ENCODE data around the gene PRRC2A.

PRRC2A gene

GRCh38 chr6:31576897-31577578 lies 43.5 kb upstream of the PRRC2A start:
- H3K4ac ChIP-seq (ENCODE audit: low read depth, low read length), result peak overlapping the region; percentile 2
- no peak for DNase-seq

DNA sequence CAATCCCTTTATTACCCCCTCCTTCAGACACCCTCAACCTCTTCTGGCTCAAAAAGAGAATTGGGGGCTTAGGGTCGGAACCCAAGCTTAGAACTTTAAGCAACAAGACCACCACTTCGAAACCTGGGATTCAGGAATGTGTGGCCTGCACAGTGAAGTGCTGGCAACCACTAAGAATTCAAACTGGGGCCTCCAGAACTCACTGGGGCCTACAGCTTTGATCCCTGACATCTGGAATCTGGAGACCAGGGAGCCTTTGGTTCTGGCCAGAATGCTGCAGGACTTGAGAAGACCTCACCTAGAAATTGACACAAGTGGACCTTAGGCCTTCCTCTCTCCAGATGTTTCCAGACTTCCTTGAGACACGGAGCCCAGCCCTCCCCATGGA lies 42.9 kb upstream of the PRRC2A start:
- Histone ChIP-seq H2AK5ac (ENCODE audit: low read length) (peak overlapping the region; percentile 19), H3K4me3 (ENCODE audit: low read depth, low read length) (no peak overlapping the region), H3K27ac (ENCODE audit: low read depth, low read length) (no peak overlapping the region), H3K79me2 (ENCODE audit: control insufficient read depth, insufficient read depth, low read length, poor library complexity) (peaks cover 6% of the 10 kb centered on the region), H3K4ac (ENCODE audit: low read depth, low read length) (no peak overlapping the region), H2BK120ac (ENCODE audit: insufficient read depth, low read length, poor library complexity) (peak overlapping the region; percentile 65), H2AFZ (ENCODE audit: insufficient read depth, low read length, poor library complexity) (no peak overlapping the region), H4K91ac (ENCODE audit: low read depth, low read length) (peak overlapping the region; percentile 75), H4K8ac (ENCODE audit: low read depth, low read length) (peak overlapping the region; percentile 12), H3K79me1 (ENCODE audit: low read length) (peaks cover 50% of the 10 kb centered on the region), H3K9ac (ENCODE audit: low read length) (no peak overlapping the region), H3K27me3 (ENCODE audit: insufficient read depth, low read length) (no peaks in the 10 kb centered on the region), H3K4me1 (ENCODE audit: control insufficient read depth in 1 of 2, insufficient read depth in 2 of 2, low read length in 2 of 2) (peaks cover 60 to 70% of the 10 kb centered on the region in 2 experiments), H3K4me2 (ENCODE audit: low read length) (no peak overlapping the region), H3K9me3 (ENCODE audit: insufficient read depth, low read depth, low read length) (no peaks in the 10 kb centered on the region), H3K36me3 (ENCODE audit: control insufficient read depth in 1 of 2, insufficient read depth in 2 of 2, low read length in 2 of 2) (no peaks in the 10 kb centered on the region), H3K18ac (ENCODE audit: low read length) (peak overlapping the region; percentile 70), H3K23ac (ENCODE audit: low read length) (no peak overlapping the region), H2BK5ac (ENCODE audit: low read depth, low read length, poor library complexity) (peak overlapping the region; percentile 49), H4K12ac (ENCODE audit: low read depth, low read length) (no peak overlapping the region), H3K14ac (ENCODE audit: low read length) (peak overlapping the region; percentile 41), H2BK12ac (ENCODE audit: low read length) (peak overlapping the region; percentile 58)
- DNase-seq, result no peak
- WGBS (ENCODE audit: extremely low coverage, insufficient coverage, insufficient read length), result no CpG with 5 or more reads among the region's 3 CpGs

More at GRCh38 chr6:31576897-31577578, 43.5 kb upstream of the PRRC2A start:
- Histone ChIP-seq H3K79me2 (ENCODE audit: control insufficient read depth, insufficient read depth, low read length, poor library complexity) (peaks cover 6% of the 10 kb centered on the region), H3K18ac (ENCODE audit: low read length) (peak overlapping the region; percentile 70), H2BK120ac (ENCODE audit: insufficient read depth, low read length, poor library complexity) (peak overlapping the region; percentile 65), H4K8ac (ENCODE audit: low read depth, low read length) (peak overlapping the region; percentile 10), H3K4me3 (ENCODE audit: low read depth, low read length) (no peak overlapping the region), H3K9ac (ENCODE audit: low read length) (no peak overlapping the region), H3K14ac (ENCODE audit: low read length) (peak overlapping the region; percentile 41), H2AK5ac (ENCODE audit: low read length) (peak overlapping the region; percentile 44), H3K27me3 (ENCODE audit: insufficient read depth, low read length) (no peaks in the 10 kb centered on the region), H3K23ac (ENCODE audit: low read length) (no peak overlapping the region), H3K27ac (ENCODE audit: low read depth, low read length) (no peak overlapping the region), H4K91ac (ENCODE audit: low read depth, low read length) (peak overlapping the region; percentile 75), H3K9me3 (ENCODE audit: insufficient read depth, low read depth, low read length) (no peaks in the 10 kb centered on the region), H4K12ac (ENCODE audit: low read depth, low read length) (no peak overlapping the region), H2AFZ (ENCODE audit: insufficient read depth, low read length, poor library complexity) (no peak overlapping the region), H2BK12ac (ENCODE audit: low read length) (peak overlapping the region; percentile 58), H3K79me1 (ENCODE audit: low read length) (peaks cover 53% of the 10 kb centered on the region), H3K4me1 (ENCODE audit: control insufficient read depth in 1 of 2, insufficient read depth in 2 of 2, low read length in 2 of 2) (peaks cover 59 to 69% of the 10 kb centered on the region in 2 experiments), H3K4me2 (ENCODE audit: low read length) (no peak overlapping the region), H3K36me3 (ENCODE audit: control insufficient read depth in 1 of 2, insufficient read depth in 2 of 2, low read length in 2 of 2) (no peaks in the 10 kb centered on the region), H2BK5ac (ENCODE audit: low read depth, low read length, poor library complexity) (peak overlapping the region; percentile 49)
- WGBS (ENCODE audit: extremely low coverage, insufficient coverage, insufficient read length), result no CpG with 5 or more reads among the region's 19 CpGs

DNA sequence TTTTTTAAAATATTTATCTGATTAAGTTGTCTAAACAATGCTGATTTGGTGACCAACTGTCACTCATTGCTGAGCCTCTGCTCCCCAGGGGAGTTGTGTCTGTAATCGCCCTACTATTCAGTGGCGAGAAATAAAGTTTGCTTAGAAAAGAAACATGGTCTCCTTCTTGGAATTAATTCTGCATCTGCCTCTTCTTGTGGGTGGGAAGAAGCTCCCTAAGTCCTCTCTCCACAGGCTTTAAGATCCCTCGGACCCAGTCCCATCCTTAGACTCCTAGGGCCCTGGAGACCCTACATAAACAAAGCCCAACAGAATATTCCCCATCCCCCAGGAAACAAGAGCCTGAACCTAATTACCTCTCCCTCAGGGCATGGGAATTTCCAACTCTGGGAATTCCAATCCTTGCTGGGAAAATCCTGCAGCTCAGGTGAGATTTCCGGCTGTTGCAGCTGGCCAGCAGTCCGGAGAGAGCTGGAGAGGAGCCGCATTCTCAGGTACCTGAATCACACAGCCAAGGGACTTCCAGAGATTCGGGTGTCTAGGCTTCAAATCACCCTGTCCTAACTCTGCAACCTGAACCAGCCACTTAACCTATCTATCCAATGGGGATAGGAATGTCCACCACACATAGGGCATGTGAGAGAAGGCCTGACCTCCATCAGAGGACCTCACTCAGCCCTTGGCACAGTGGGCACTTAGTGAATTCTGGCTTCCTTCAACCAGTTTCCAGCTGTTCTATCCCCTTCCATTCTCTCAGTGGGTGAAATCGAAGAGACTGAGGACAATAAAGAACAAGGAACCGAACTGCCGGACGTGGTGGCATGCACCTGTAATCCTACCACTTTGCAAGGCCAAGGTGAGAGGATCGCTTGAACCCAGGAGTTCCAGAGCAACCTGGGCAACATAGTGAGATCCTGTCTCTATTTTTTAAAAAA lies 42.1 kb upstream of the PRRC2A start:
- H3K79me1 ChIP-seq (ENCODE audit: low read length), result peaks cover 47% of the 10 kb centered on the region
- H3K27me3 ChIP-seq (ENCODE audit: insufficient read depth, low read length), result no peaks in the 10 kb centered on the region
- peak overlapping the region; percentile 73 for H3K27ac ChIP-seq (ENCODE audit: low read depth, low read length)
- no peaks in the 10 kb centered on the region for H3K36me3 ChIP-seq (ENCODE audit: control insufficient read depth in 1 of 2, insufficient read depth in 2 of 2, low read length in 2 of 2)
- peak; percentile 77 to 81 for DNase-seq
- no peaks in the 10 kb centered on the region for H3K9me3 ChIP-seq (ENCODE audit: insufficient read depth, low read depth, low read length)
- no peak overlapping the region for H4K12ac ChIP-seq (ENCODE audit: low read depth, low read length)
- H4K91ac ChIP-seq (ENCODE audit: low read depth, low read length), result peak overlapping the region; percentile 64
- H3K18ac ChIP-seq (ENCODE audit: low read length), result no peak overlapping the region
- H3K4me2 ChIP-seq (ENCODE audit: low read length), result peak overlapping the region; percentile 20
- no peak overlapping the region for H3K9ac ChIP-seq (ENCODE audit: low read length)
- no peak overlapping the region for H4K8ac ChIP-seq (ENCODE audit: low read depth, low read length)
- H3K14ac ChIP-seq (ENCODE audit: low read length), result peak overlapping the region; percentile 12
- peak overlapping the region; percentile 60 for H2BK12ac ChIP-seq (ENCODE audit: low read length)
- peaks cover 6% of the 10 kb centered on the region for H3K79me2 ChIP-seq (ENCODE audit: control insufficient read depth, insufficient read depth, low read length, poor library complexity)
- no peak overlapping the region for H2AFZ ChIP-seq (ENCODE audit: insufficient read depth, low read length, poor library complexity)
- peaks cover 58 to 65% of the 10 kb centered on the region in 2 experiments for H3K4me1 ChIP-seq (ENCODE audit: control insufficient read depth in 1 of 2, insufficient read depth in 2 of 2, low read length in 2 of 2)
- peak overlapping the region; percentile 78 for H2BK120ac ChIP-seq (ENCODE audit: insufficient read depth, low read length, poor library complexity)
- H2AK5ac ChIP-seq (ENCODE audit: low read length), result no peak overlapping the region
- peak overlapping the region; percentile 68 for H2BK5ac ChIP-seq (ENCODE audit: low read depth, low read length, poor library complexity)
- no CpG with 5 or more reads among the region's 12 CpGs for WGBS (ENCODE audit: extremely low coverage, insufficient coverage, insufficient read length)
- H3K4me3 ChIP-seq (ENCODE audit: low read depth, low read length), result no peak overlapping the region
- H3K23ac ChIP-seq (ENCODE audit: low read length), result no peak overlapping the region
- H3K4ac ChIP-seq (ENCODE audit: low read depth, low read length), result no peak overlapping the region

DNA sequence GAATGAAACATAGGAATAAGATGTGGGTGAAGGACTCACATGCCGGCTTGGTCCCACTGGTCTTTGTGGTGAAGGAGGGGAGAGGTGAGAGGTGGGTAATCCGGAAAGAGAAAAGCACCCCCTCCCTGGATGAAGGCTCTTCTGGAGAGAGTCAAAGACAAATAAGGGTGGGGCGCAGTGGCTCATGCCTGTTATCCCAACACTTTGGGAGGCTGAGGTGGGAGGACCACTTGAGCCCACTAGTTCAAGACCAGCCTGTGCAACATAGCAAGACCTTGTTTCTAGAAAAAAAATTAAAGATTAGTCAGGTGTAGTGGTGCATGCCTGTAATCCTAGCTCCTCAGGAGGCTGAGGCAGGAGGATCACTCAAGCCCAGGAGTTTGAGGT lies 41.4 kb upstream of the PRRC2A start:
- Histone ChIP-seq H3K23ac (ENCODE audit: low read length) (no peak overlapping the region), H4K91ac (ENCODE audit: low read depth, low read length) (peak overlapping the region; percentile 23), H3K36me3 (ENCODE audit: control insufficient read depth in 1 of 2, insufficient read depth in 2 of 2, low read length in 2 of 2) (no peaks in the 10 kb centered on the region), H3K14ac (ENCODE audit: low read length) (peak overlapping the region; percentile 20), H3K18ac (ENCODE audit: low read length) (no peak overlapping the region), H3K79me2 (ENCODE audit: control insufficient read depth, insufficient read depth, low read length, poor library complexity) (peaks cover 6% of the 10 kb centered on the region), H3K9ac (ENCODE audit: low read length) (no peak overlapping the region), H2BK120ac (ENCODE audit: insufficient read depth, low read length, poor library complexity) (peak overlapping the region; percentile 44), H3K4ac (ENCODE audit: low read depth, low read length) (no peak overlapping the region), H4K12ac (ENCODE audit: low read depth, low read length) (no peak overlapping the region), H3K4me2 (ENCODE audit: low read length) (no peak overlapping the region), H3K27ac (ENCODE audit: low read depth, low read length) (peak overlapping the region; percentile 66), H3K9me3 (ENCODE audit: insufficient read depth, low read depth, low read length) (no peaks in the 10 kb centered on the region), H2BK5ac (ENCODE audit: low read depth, low read length, poor library complexity) (peak overlapping the region; percentile 68), H3K27me3 (ENCODE audit: insufficient read depth, low read length) (no peaks in the 10 kb centered on the region), H3K4me3 (ENCODE audit: low read depth, low read length) (no peak overlapping the region), H2AK5ac (ENCODE audit: low read length) (peak overlapping the region; percentile 14), H3K4me1 (ENCODE audit: control insufficient read depth in 1 of 2, insufficient read depth in 2 of 2, low read length in 2 of 2) (peaks cover 53 to 60% of the 10 kb centered on the region in 2 experiments), H4K8ac (ENCODE audit: low read depth, low read length) (no peak overlapping the region), H2BK12ac (ENCODE audit: low read length) (peak overlapping the region; percentile 60), H3K79me1 (ENCODE audit: low read length) (peaks cover 45% of the 10 kb centered on the region), H2AFZ (ENCODE audit: insufficient read depth, low read length, poor library complexity) (no peak overlapping the region)
- no CpG with 5 or more reads among the region's 3 CpGs for WGBS (ENCODE audit: extremely low coverage, insufficient coverage, insufficient read length)
- DNase-seq, result no peak

Data from trophoblast cell (in vitro differentiated cells and primary cell).